HEK293 (cell line): Measurements from ENCODE around the gene SIK2.
A peak's percentile ranks its signal among the peaks of the same experiment; 100 is the strongest.

Experiments used
- CTCF ChIA-PET: fragments of 350-600 bp; formaldehyde crosslinking; extraction: SDS; loops from one replicate; lab custom pipeline; 2021; ENCODE audit warnings: antibody characterized with exemption; lab: Yijun Ruan, JAX
- POLR2A ChIA-PET: fragments of 300-600 bp; formaldehyde crosslinking; extraction: SDS; loops from one replicate; lab custom pipeline; 2020; ENCODE audit warnings: antibody characterized with exemption, inconsistent platforms; lab: Yijun Ruan, JAX
- H3K27ac ChIP-seq: fragments of 200-500 bp; sonication (Bioruptor generic); 2 replicates; pipeline ENCODE4 v1.5.1; 2014; ENCODE audit warnings: low read depth, low read length, control low read depth, inconsistent platforms; ENCODE audit errors: extremely low read depth
- H3K36me3 ChIP-seq, 2 experiments: fragments of 200-500 bp in 1 of 2; sonication (Bioruptor generic) in 1 of 2; 1 replicate in 1 of 2; 2 replicates in 1 of 2; pipeline ENCODE4 v1.5.1; 2014 to 2017; ENCODE audit warnings: inconsistent platforms in 2 of 2, low read length in 2 of 2; ENCODE audit not compliant: control insufficient read depth in 2 of 2, insufficient read depth in 1 of 2
- H3K4me1 ChIP-seq: fragments of 200-500 bp; sonication (Bioruptor generic); 2 replicates; pipeline ENCODE4 v1.5.1; 2014; ENCODE audit warnings: mild to moderate bottlenecking, low read length, inconsistent platforms; ENCODE audit not compliant: control insufficient read depth, insufficient read depth
- H3K4me3 ChIP-seq: 2 replicates; pipeline ENCODE4 v1.5.1; 2011; ENCODE audit warnings: low read depth, mild to moderate bottlenecking, control low read depth, low read length, moderate library complexity
- H3K9me3 ChIP-seq: fragments of 200-500 bp; sonication (Bioruptor generic); 2 replicates; pipeline ENCODE4 v1.5.1; 2014; ENCODE audit warnings: low read depth, low read length, inconsistent platforms; ENCODE audit not compliant: control insufficient read depth, insufficient read depth
- CTCF ChIP-seq: fragments of 450-650 bp; formaldehyde crosslinking; IDR thresholded peaks from 2 replicates; pipeline ENCODE4 v1.5.1; 2016; ENCODE audit warnings: missing biosample characterization, missing genetic modification characterization
- HOXD13 ChIP-seq: sonication (generic); formaldehyde crosslinking; IDR thresholded peaks from 2 replicates; pipeline ENCODE4 v1.8.0; 2022; ENCODE audit warnings: missing genetic modification reagents, borderline replicate concordance
- SALL2 ChIP-seq: fragments of 450-650 bp; formaldehyde crosslinking; IDR thresholded peaks from 2 replicates; pipeline ENCODE4 v1.5.0; 2017; ENCODE audit warnings: missing biosample characterization, mild to moderate bottlenecking, missing genetic modification characterization, borderline replicate concordance
- ZBTB8A ChIP-seq: fragments of 450-650 bp; formaldehyde crosslinking; IDR thresholded peaks from 2 replicates; pipeline ENCODE4 v1.5.1; 2016; ENCODE audit warnings: missing biosample characterization, missing genetic modification characterization
- ZNF112 ChIP-seq: fragments of 450-650 bp; formaldehyde crosslinking; IDR thresholded peaks from 2 replicates; pipeline ENCODE4 v1.5.0; 2017; ENCODE audit warnings: missing biosample characterization, missing genetic modification characterization
- ZNF121 ChIP-seq: fragments of 450-650 bp; formaldehyde crosslinking; IDR thresholded peaks from 2 replicates; pipeline ENCODE4 v1.5.1; 2016; ENCODE audit warnings: missing biosample characterization, missing genetic modification characterization
- ZNF169 ChIP-seq: fragments of 450-650 bp; formaldehyde crosslinking; IDR thresholded peaks from 2 replicates; pipeline ENCODE4 v1.5.1; 2016; ENCODE audit warnings: missing biosample characterization, missing genetic modification characterization
- ZNF2 ChIP-seq: fragments of 450-650 bp; formaldehyde crosslinking; IDR thresholded peaks from 2 replicates; pipeline ENCODE4 v1.5.1; 2016; ENCODE audit warnings: missing biosample characterization, missing genetic modification characterization
- ZNF202 ChIP-seq: fragments of 450-650 bp; formaldehyde crosslinking; IDR thresholded peaks from 2 replicates; pipeline ENCODE4 v1.5.1; 2016; ENCODE audit warnings: missing biosample characterization, missing genetic modification characterization, borderline replicate concordance
- ZNF366 ChIP-seq: fragments of 450-650 bp; formaldehyde crosslinking; conservative IDR thresholded peaks from 2 replicates; pipeline ENCODE4 v1.5.1; 2016; ENCODE audit warnings: missing biosample characterization, missing genetic modification characterization
- ZNF394 ChIP-seq: fragments of 450-650 bp; formaldehyde crosslinking; IDR thresholded peaks from 2 replicates; pipeline ENCODE4 v1.5.1; 2016; ENCODE audit warnings: missing biosample characterization, missing genetic modification characterization, mild to moderate bottlenecking, moderate library complexity, borderline replicate concordance
- ZNF416 ChIP-seq: fragments of 450-650 bp; formaldehyde crosslinking; IDR thresholded peaks from 2 replicates; pipeline ENCODE4 v1.5.1; 2016; ENCODE audit warnings: missing biosample characterization, missing genetic modification characterization
- ZNF571 ChIP-seq: fragments of 450-650 bp; formaldehyde crosslinking; IDR thresholded peaks from 2 replicates; pipeline ENCODE4 v1.5.0; 2017; ENCODE audit warnings: missing biosample characterization, missing genetic modification characterization
- ZNF621 ChIP-seq: fragments of 450-650 bp; formaldehyde crosslinking; IDR thresholded peaks from 2 replicates; pipeline ENCODE4 v1.5.1; 2017; ENCODE audit warnings: missing biosample characterization, missing genetic modification characterization
- ZNF654 ChIP-seq: fragments of 450-650 bp; formaldehyde crosslinking; IDR thresholded peaks from 2 replicates; pipeline ENCODE4 v1.5.1; 2016; ENCODE audit warnings: low read depth, missing biosample characterization, missing genetic modification characterization
- ZNF658 ChIP-seq: fragments of 450-650 bp; formaldehyde crosslinking; IDR thresholded peaks from 2 replicates; pipeline ENCODE4; 2016; ENCODE audit warnings: missing biosample characterization, missing genetic modification characterization
- ZNF660 ChIP-seq: fragments of 450-650 bp; IDR thresholded peaks from 2 replicates; pipeline ENCODE4 v1.5.1; 2018; ENCODE audit warnings: missing biosample characterization, mild to moderate bottlenecking, missing genetic modification characterization
- ZNF701 ChIP-seq: fragments of 450-650 bp; formaldehyde crosslinking; IDR thresholded peaks from 2 replicates; pipeline ENCODE4 v1.5.1; 2016; ENCODE audit warnings: missing biosample characterization, missing genetic modification characterization
- TF ChIP-seq, protein P1 (sequence below): fragments of 450-650 bp; formaldehyde crosslinking; IDR thresholded peaks from 2 replicates; pipeline ENCODE4 v1.5.1; 2016; ENCODE audit warnings: missing biosample characterization, missing genetic modification characterization, borderline replicate concordance
- TF ChIP-seq, protein P2 (sequence below): fragments of 450-650 bp; formaldehyde crosslinking; IDR thresholded peaks from 2 replicates; pipeline ENCODE4 v1.5.0; 2017; ENCODE audit warnings: missing biosample characterization, missing genetic modification characterization, borderline replicate concordance

SIK2 gene

GRCh38 chr11:111777094-111778046 is 175.1 kb downstream of the SIK2 start:
- ChIA-PET POLR2A (no interaction called here), CTCF (interaction anchor here (0.5 to 5.3 kb wide), 53 partner anchors 10 to 749 kb away, joined by 3 to 46 read pairs (median 4); partner anchors contain the start of gene PPP2R1B)
- Histone ChIP-seq H3K27ac (no peak overlapping the region), H3K9me3 (no peaks in the 10 kb centered on the region), H3K36me3 (no peaks in the 10 kb centered on the region), H3K4me1 (no peaks in the 10 kb centered on the region), H3K4me3 (no peak overlapping the region)
- TF ChIP-seq ZNF416 (tag by site-specific recombination) (no peak), ZNF202 (tag by site-specific recombination) (no peak), ZBTB8A (tag by site-specific recombination) (no peak), ZNF660 (tag by site-specific recombination) (0 out of 2 replicates have a peak, but pooled peaks have one; percentile 28), CTCF (tag by site-specific recombination) (peak; percentile 22; the same call in 1 of the 2 replicates), ZNF654 (tag by site-specific recombination) (peak; percentile 88)

DNA sequence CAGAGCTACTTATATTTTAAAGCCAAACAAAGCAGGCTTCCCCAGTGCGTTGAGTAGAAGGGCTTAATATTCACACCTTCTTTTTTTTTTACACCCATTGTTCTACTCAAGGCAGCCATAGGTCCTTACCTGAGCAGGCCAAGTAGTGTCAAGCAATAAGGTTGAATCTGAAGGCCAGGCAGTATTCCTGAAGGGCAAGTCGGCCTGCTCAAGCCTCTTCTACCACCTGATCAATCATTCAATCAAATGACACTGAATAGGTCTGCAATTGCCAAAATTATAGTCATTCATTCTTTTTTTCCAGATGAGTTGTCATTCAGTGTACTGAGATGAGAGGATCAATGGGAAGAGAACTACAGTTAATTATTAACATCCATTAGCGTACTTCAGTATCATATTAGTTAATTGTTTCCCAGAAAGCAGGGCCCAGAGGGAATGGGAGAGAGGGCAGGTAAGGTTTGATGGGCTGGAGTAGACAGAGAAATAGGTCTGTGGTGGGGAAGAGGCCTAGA is 175.9 kb downstream of the SIK2 start:
- ChIA-PET POLR2A (interaction anchor here (0.7 kb wide), 1 partner anchor 495 kb away, joined by 4 read pairs; no protein-coding TSS in a partner anchor), CTCF (interaction anchor here (0.5 to 5.3 kb wide), 25 partner anchors 11 to 392 kb away, joined by 3 to 46 read pairs (median 5); partner anchors contain the start of gene PPP2R1B)
- Histone ChIP-seq H3K36me3 (no peaks in the 10 kb centered on the region), H3K9me3 (no peaks in the 10 kb centered on the region), H3K27ac (no peak overlapping the region), H3K4me3 (no peak overlapping the region), H3K4me1 (no peaks in the 10 kb centered on the region)
- TF ChIP-seq ZNF366 (tag by site-specific recombination) (no peak), ZNF701 (tag by site-specific recombination) (no peak), ZNF394 (tag by site-specific recombination) (no peak), ZNF169 (no peak), ZNF121 (no peak), CTCF (tag by site-specific recombination) (no peak), ZNF654 (tag by site-specific recombination) (no peak), ZNF2 (tag by site-specific recombination) (no peak), ZNF112 (tag by site-specific recombination) (no peak), ZNF621 (tag by site-specific recombination) (no peak), ZNF571 (tag by site-specific recombination) (no peak), SALL2 (tag by site-specific recombination) (no peak), ZNF658 (tag by site-specific recombination) (no peak), HOXD13 (CRISPR knock-in tag) (no peak)
- TF ChIP-seq, protein P1, sequence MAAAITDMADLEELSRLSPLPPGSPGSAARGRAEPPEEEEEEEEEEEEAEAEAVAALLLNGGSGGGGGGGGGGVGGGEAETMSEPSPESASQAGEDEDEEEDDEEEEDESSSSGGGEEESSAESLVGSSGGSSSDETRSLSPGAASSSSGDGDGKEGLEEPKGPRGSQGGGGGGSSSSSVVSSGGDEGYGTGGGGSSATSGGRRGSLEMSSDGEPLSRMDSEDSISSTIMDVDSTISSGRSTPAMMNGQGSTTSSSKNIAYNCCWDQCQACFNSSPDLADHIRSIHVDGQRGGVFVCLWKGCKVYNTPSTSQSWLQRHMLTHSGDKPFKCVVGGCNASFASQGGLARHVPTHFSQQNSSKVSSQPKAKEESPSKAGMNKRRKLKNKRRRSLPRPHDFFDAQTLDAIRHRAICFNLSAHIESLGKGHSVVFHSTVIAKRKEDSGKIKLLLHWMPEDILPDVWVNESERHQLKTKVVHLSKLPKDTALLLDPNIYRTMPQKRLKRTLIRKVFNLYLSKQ (tag by site-specific recombination), result no peak
- TF ChIP-seq, protein P2, sequence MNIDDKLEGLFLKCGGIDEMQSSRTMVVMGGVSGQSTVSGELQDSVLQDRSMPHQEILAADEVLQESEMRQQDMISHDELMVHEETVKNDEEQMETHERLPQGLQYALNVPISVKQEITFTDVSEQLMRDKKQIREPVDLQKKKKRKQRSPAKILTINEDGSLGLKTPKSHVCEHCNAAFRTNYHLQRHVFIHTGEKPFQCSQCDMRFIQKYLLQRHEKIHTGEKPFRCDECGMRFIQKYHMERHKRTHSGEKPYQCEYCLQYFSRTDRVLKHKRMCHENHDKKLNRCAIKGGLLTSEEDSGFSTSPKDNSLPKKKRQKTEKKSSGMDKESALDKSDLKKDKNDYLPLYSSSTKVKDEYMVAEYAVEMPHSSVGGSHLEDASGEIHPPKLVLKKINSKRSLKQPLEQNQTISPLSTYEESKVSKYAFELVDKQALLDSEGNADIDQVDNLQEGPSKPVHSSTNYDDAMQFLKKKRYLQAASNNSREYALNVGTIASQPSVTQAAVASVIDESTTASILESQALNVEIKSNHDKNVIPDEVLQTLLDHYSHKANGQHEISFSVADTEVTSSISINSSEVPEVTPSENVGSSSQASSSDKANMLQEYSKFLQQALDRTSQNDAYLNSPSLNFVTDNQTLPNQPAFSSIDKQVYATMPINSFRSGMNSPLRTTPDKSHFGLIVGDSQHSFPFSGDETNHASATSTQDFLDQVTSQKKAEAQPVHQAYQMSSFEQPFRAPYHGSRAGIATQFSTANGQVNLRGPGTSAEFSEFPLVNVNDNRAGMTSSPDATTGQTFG, result no peak
